GM18861 (cell line): ENCODE measurements around the gene MAL.

Experiments
- ATAC-seq: cut with Tn5 transposase; IDR thresholded peaks from one replicate; pipeline ENCODE4 v1.9.1; 2021; ENCODE audit not compliant: unreplicated experiment

Gene MAL

DNA sequence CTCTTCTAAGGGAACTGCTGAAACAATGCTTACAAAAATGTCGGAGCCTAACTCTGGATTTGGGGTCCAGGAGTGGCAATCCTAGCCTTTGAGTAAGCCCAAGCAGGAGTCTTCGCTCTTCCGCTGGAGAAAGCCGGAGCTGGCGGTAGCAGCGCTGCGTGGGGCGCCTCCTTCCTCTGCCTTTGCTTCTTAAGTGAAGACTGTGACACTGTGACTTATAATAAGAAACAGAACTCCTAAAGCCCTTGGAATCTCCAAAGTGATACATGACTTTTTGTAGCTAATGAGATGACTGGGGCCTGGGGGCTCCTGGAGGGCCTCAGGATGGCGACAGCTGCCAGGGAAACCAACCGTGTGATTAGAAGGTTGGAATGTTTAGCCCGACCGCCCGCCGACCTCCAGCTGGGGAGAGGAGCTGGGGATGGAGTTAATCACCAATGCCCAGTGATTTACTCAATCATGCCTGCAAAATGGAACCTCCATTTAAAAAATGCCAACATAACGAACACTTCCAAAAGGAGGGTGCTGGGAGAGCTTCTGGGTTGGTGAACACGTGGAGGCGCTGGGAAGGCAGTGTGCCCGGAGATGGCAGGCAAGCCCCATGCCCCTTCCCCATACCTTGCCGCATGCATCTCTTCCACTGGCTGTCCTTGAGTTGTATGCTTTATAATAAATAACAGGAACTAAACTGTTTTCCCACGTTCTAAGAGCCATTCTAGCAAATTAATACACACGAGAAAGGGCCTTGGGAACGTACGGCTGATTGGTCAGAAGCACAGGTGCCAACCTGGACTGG lies 29.0 kb upstream of the MAL start:
- ATAC-seq, result no peak

DNA sequence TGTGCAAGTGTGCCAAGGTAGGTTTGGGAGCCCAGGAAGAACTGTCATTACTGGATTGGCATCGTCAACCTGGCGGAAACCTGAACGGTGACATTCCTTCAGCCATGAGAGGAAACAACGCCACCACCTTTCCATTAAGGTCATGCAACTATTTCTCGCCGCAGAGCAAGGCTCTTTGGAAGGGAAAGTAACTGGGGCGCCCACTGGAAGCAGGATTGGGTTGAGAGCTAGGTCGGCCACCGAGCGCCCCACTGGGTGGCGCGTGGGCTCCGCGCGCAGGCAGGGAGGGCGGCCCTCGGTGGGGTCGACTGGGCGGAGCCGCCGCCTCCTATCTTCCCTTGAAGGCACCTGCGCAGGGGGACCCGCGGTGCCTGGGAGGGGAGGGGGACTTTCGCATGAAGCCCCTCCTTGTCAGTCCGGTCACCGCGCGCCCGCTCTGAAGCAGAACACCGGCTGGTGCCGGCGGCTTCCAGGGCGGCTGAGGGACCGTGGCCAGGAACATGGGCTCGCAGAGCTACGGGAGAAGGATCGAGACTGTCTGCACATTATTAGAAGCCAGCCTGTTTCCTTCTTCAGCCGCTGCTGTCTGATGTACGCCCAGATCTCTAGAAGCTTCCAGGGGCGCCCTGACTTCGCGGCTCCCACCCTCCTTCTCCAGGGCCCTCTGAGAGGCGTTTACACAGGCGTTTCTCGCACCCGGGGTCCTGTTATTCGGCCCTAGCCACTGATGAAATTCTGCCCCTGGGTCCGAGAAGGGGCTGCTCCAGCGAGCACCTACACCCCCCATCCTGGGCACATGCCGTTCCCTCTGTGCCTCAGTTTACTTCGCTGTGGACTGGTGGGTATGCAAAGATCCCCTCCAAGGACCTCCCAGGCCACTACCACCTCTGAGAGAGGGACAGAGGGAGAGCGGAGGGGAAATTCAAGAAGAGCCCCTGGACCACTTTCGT lies 27.3 kb upstream of the MAL start:
- ATAC-seq, result no peak

DNA sequence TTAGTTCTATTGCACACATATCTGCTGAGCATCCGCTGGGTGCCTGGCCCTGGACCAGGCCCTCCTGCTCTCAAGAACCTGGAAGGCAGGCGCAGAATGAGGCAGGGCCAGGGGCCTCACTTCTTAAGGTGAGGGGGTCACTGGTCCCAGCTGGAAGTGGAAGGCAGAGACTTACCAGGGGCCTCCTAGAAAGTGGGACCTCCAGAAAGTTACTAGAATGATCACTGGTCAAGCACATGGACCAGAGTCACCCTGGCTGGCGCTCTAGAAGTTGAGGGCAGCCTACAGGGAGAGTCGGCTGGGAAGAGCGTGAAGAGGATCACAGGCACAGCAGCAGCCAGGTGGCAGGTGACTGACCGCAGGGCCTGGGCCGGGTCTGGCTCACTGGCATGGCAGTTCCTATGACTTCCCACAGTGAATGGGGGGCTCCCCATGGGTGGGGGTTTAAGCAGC lies 26.1 kb upstream of the MAL start:
- no peak for ATAC-seq

DNA sequence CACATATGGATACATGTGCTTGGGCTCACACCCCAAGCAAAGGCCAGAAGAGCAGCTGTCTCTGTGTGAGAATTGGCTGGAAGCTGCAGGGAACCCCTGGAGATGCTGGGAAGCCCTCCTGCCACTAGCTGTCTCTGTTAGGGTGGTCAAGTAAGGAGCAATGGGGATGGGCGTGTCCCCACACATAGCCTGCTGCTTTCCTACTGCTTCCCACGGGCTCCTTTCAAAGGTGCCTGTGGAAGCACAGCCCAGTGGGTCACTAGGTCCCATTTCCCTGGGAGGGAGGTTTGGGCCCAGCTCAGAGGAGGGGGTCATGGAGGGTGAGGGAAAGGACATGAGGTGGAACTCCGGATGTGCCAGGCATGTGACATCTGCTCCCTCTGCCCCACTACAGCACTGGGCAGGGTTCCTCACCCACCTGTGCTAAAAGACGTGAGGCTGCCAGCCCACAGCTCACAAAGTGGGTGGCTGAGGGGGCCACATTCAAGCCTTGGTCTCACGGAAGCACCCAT lies 24.4 kb upstream of the MAL start:
- no peak for ATAC-seq

DNA sequence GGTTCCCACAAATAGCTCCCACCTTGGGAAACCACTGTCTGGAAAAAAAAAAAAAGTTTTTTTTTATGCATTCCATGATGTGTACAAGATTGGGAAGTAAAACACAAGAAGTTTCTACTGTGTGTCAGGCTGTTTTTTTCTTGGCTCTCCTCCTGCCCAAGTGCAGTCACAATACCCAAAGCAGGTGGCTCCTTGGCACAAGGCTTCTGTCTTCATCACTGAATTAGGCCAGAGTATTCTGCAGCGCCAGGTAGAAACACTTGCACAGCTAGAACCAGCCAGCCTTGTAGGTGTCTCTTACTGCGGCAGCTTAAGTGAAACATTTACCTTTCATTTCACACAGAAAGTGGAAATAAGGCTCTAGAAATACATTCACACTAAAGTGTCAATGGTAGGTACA lies 23.8 kb upstream of the MAL start:
- no peak for ATAC-seq

DNA sequence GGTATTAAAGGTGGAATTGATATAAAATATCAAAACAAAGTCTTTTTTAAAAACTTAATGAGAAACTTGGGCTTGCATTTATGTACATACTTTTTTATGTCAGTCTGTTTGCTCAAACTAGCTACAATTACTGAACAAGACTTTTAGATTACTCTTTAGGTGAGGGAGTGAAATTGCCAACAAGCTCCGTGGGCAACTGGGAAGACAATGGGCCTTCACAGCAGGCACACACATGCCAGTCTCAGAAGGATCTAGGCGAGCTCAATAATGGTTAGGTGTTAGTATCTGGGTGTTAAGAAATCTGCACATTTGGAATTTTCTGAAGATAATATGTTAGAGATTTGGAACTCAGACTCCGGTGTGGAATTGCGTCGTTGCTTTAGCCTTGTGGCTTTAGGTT lies 23.0 kb upstream of the MAL start:
- ATAC-seq, result no peak

DNA sequence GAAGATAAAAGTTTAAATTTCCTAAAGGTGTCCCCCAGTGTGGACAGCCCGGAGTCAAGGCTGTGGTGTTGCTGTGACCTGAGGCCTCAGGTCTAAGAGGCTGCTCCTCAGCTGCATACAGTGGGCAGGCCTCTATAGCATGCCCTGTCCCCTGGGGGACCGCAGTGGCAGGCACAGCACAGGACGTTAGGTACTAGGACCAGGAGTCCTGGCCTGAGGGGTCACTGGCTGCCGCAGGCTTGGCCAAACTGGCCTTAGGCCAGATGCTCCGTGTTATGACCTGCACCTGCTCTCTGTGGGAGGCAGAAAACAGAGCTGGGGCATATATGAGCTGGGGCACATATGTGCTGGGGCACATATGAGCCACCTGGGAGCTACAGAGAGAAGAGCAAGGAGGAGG lies 21.2 kb upstream of the MAL start:
- no peak for ATAC-seq

DNA sequence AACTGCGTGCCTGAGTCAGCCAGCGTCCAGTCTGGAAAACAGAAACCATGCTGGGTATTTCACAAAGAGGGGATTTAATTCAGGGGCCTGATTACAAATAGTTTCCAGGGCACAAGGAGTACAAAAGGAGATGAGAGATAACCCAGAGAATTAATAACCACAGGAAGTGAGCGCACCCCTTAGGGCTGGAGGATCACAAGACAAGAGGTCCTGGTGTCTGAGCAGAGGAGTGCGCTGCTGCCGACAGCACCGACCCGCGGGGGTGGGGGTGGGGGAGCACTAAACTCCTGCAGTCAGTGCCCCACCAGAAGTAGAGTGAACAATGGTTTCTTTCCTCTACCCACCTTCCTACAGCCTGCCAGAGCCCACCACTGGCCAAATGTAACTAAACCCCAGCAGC lies 20.8 kb upstream of the MAL start:
- no peak for ATAC-seq

DNA sequence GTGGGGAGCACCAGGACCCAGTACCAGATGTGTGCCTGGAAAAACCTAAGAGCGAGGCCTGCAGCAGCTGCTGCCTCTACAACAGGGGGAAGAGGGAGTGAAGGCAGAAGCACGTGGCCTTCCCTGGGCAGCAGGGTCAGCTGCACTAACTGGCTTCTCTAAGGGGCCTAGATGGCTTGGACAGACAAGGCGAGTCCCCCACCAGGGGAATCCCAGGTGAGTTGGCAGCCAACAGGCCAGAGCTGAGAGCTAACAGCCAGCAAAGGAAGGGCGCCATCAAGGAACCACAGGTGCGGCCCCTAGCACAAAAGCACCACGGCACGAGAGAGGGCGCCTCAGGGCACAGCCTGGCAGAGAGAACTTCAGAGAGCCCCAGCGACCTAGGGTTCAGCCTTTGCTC lies 19.8 kb upstream of the MAL start:
- ATAC-seq, result no peak

DNA sequence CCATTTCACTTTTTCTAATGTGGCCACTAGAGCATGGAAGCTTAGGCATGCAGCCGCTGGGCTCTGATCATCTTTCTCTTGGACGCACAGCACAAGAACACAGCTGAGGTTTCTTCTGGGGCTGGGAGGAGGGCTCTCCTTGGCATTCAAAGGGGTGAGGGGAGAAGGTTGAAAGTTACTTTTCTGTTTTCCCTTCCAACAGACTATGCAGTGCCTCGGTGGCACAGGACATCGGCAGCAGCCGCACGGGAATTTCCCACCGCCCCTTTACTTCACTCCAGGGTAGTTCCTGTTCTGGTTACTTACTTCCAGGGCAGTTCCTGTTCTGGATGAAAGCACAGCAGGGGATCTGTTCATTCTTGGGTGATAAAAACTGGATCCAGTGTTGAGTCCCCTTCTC lies 18.9 kb upstream of the MAL start:
- ATAC-seq, result no peak

DNA sequence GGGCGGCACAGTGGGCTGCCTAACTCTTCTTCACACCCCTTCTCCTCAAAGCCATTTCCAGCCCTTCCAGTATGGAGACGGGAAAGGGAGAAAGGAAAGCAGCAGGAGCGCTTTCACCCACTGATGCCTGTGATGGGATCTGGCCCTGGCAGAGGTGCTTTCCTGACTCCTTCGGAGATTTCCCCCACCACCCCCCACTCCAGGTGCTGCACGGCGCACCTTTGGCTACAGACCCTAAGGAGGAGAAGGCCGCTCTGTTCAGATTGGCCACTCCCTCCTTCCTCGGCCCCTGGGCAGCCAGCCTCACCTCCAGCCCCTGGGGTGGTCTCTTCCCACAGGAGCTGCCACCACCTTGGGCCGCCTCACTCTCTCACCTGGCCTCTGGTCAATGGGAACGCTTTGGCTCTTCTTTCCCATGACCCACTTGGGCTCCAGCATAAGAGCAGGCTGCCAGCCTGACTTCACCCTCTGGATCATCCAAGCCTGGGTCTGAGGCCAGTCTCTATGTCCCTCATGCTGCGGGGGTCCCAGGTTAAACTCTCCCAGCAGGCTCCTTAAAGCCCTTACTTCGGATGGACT lies 18.4 kb upstream of the MAL start:
- no peak for ATAC-seq

DNA sequence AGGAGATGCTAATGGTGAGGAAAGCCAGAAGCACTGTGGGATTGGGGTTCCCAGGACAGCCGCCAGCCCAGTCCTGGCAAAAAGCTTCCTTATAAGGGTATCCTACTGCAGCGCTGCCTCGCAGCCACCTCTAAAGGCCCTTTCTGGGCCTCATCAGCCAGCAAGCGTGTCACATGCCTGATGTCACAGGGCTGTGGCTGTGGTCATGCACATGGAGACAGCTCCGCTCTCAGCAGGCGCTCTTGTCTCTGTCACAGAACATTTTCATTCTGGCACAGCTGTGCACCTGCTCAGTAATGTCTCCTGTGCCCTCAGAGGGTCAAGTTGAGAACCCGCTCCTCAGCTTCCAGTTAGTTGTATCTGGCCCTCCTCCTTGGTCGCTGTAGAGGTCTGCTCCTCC lies 17.7 kb upstream of the MAL start:
- no peak for ATAC-seq

DNA sequence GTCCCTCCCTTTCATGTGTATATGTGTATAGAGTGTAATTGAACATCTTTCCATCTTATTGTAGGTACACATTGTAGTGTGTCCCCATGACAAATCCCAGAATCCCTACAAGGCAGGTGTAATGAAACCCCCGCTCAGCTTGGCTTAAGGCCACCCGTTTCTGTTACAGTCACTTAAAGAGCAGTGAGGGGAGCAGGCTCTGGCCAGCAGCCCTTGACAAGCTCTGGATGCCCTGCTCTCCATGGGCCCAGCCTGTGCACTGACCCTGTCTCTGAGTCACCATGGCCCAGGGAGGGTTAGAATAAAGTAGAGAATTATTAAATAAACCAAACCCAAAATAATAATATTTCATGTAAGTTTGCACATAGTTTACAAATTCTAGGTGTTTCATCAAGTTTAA lies 17.2 kb upstream of the MAL start:
- ATAC-seq, result no peak

DNA sequence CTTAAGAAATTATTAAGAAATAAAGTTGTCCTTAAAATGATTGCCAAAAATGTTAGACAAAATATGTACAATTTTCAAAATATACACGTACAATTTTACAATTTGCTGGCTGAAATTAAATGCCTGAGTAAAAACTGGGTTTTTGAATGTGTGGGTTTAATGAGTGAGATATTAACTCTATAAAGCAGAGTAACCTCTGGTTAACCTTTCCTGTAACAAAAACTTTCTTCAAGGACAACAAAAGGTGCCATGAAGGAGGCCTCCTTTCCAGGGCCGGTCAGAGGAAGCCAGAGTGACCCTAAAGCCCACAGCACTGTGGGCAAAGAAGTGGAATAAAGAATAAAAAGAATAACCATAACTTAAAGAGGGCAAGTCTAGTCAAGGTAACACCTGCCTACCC lies 16.5 kb upstream of the MAL start:
- ATAC-seq, result no peak

DNA sequence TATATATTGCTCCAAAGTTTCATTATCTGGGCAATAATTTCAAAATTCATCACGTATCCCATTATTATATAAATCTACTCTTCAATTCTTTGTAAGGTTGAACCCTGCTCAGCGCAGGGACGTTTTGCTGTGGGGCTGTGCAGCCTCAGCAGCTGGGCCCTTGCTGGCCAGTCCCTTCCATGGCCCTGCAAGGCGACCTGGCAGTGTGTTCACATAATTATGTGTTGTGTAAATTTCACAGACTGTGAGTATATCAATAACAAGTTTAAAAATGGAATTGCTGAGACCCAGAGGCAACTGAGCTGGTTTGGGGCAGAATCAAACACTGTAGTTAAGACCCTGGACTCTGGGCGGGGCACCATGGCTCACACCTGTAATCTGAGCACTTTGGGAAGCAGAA lies 16.1 kb upstream of the MAL start:
- no peak for ATAC-seq

DNA sequence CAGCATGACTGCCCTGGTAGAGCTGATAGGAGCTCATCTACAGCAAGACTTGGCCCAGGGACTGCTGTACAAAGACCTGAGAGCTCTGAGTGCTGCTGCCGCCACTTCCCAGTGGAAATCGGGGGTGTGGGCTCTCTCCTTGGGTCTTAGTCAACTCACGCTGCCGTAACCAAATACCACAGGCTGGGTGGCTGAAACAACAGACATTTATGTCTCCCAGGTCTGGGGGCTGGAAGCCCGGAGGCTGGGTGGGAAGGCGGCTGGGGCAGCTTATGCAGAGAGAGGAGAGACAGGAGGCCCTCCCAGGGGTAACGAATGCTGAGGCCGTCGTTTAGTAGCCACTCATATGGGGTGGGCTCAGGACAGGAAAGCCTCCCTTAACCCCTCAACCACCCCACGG lies 15.4 kb upstream of the MAL start:
- no peak for ATAC-seq

DNA sequence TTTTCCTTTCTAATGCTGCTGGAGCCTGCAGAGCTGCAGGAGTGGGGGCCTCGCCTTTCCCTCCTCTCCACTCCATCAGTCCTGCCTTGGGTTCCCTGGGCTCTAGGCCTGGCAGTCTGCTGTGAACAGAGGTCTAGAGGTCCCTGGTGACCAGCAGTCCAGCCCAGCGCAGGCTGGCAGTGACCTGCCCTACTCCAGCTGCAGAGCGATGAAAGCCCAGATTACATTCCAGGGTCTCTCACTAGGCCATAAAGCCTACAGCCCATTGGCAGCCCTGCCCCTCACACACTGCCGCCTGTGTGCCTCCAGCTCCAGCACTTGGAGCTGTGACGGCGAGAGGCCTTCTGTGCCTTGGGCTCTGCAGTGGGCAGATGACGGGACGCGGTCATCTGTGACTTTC lies 14.8 kb upstream of the MAL start:
- ATAC-seq, result no peak

DNA sequence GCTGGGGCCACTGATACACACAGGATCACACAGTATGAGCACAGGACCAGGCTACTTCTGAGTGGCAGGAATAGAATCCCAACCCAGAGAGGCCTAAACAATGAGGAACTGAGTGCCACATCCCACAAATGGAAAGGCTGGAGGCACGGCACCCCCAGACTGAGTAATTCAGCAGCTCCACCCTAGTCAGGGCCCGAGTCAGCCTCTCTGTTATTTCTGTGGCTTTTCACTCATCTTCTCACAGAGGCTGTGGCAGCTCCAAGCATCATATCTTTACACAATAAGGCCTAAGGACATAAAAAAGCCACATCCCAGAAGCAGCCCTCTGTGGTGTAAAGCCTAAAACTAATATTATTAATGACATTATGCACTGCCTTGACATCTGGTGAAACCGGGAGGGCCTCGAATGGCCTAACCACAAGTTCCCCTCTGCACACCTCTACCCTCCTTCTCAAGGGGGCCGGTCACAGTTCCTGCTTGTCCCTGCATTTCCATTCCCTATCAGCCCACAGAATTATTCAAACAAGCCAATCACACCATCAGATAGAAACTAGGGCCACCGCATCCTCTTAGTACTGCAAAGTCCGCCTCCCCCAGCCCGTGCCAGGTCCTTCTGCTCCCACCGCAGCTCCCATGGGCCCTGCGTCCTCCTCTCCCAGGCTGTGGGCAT lies 12.5 kb upstream of the MAL start:
- peak; percentile 87 for ATAC-seq

DNA sequence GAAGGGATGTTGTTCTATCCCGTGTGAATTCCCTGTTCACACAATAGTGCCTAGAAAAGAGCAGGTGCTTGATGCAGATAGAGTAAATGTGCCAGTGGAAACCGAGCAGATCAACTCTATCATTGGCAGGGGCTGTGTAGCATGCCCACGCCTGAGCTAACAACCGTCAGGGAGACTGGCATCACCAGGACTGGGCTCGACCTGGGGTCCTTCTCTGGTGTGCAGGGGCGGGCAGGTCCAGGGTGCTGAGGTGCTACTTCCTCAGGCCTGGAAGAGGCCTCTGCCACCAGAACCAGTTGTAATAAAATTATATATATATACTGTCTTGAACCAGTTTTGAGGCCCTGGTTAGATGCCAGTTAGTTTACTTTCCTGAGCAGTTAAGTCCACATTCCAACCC lies 11.8 kb upstream of the MAL start:
- no peak for ATAC-seq

DNA sequence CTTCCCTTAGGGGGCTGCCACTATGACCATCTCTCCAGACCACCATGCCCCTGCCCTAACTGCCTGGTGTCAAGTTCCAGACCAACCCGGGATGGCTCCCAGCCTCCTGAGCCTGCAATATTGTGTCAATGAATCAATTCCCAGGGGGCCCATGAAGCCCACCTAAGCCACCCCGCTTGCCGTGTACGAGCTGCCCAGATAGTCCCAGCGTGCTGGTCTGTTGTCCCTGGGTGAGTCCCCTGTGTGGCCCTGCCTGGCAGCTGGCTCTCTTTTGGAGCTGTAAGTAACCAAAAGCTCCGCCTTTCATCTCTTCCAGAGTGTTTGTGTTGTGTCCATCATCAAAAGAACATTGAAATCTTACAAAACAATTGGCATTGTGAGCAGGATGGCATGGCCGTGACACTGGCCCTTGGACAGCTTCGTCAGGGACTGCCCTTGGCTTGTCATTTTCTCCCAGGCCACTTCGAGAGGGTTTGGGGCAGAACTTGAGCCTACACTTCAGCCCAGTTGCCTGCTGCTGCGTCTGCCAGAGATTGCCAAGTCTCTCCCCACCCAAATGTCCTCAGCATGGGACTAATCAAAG lies 11.3 kb upstream of the MAL start:
- ATAC-seq, result no peak
